CD14-positive monocyte (primary cell): ENCODE results near the gene TMEM140. TPM values are rescaled to one million over a fixed set of nuclear protein-coding genes. Genes with fewer than 3 reads are reported as not detected.

Experiments used
- DNase-seq, 3 donors: peaks; one replicate each; pipeline ENCODE4 v3.0.0-alpha.2; 2011 to 2022
- H2AFZ ChIP-seq: 2 replicates; pipeline ENCODE4 v1.6.0; 2012; ENCODE audit warnings: mild to moderate bottlenecking, low read depth, low read length, inconsistent platforms; ENCODE audit not compliant: insufficient read depth, poor library complexity, severe bottlenecking
- H3K27ac ChIP-seq, 2 donors: 1 replicate in 1 of 2; 2 replicates in 1 of 2; pipeline ENCODE4 v1.5.1; 2012 to 2013; ENCODE audit warnings: low read length in 2 of 2, control low read depth in 1 of 2, inconsistent platforms in 1 of 2, low read depth in 1 of 2, mild to moderate bottlenecking in 1 of 2
- H3K27me3 ChIP-seq, 2 donors: one replicate each; pipeline versions ENCODE4 v1.6.0 to v1.6.1; 2011 to 2013; ENCODE audit warnings: low read length in 2 of 2; ENCODE audit not compliant: control insufficient read depth in 2 of 2, insufficient read depth in 2 of 2
- H3K36me3 ChIP-seq, 2 donors: replicated peaks in 1 of 2; 1 replicate in 1 of 2; 2 replicates in 1 of 2; pipeline versions ENCODE4 v1.5.1 to v1.6.1; 2012 to 2013; ENCODE audit warnings: low read length in 2 of 2, control low read depth in 1 of 2, inconsistent platforms in 1 of 2, mild to moderate bottlenecking in 1 of 2; ENCODE audit not compliant: insufficient read depth in 2 of 2, control insufficient read depth in 1 of 2
- H3K4me1 ChIP-seq, 2 donors: 1 replicate in 1 of 2; 2 replicates in 1 of 2; pipeline versions ENCODE4 v1.5.1 to v1.6.1; 2012 to 2013; ENCODE audit warnings: low read length in 2 of 2, control low read depth in 1 of 2, inconsistent platforms in 1 of 2, mild to moderate bottlenecking in 1 of 2, moderate library complexity in 1 of 2; ENCODE audit not compliant: insufficient read depth in 2 of 2, control insufficient read depth in 1 of 2
- H3K4me2 ChIP-seq: replicated peaks from 2 replicates; pipeline ENCODE3; 2012; ENCODE audit warnings: low read length, moderate library complexity, mild to moderate bottlenecking; ENCODE audit not compliant: poor library complexity, severe bottlenecking; ENCODE audit errors: extremely low read depth
- H3K4me3 ChIP-seq, 3 experiments: fragments of 200-600 bp in 1 of 3; sonication (generic) in 1 of 3; replicated peaks in 1 of 3; 1 replicate in 2 of 3; 2 replicates in 1 of 3; pipeline ENCODE4 v1.5.1; 2011 to 2013; ENCODE audit warnings: low read length in 3 of 3, mild to moderate bottlenecking in 3 of 3, control low read depth in 2 of 3, low read depth in 2 of 3, inconsistent platforms in 1 of 3, moderate library complexity in 1 of 3
- H3K79me2 ChIP-seq: 2 replicates; pipeline ENCODE4 v1.6.0; 2012; ENCODE audit warnings: mild to moderate bottlenecking, control low read depth, inconsistent platforms, low read length, moderate library complexity; ENCODE audit not compliant: insufficient read depth
- H3K9ac ChIP-seq: 2 replicates; pipeline ENCODE4 v1.6.0; 2017; ENCODE audit warnings: low read length, mild to moderate bottlenecking; ENCODE audit not compliant: insufficient read depth, poor library complexity, severe bottlenecking
- H3K9me3 ChIP-seq, 2 donors: replicated peaks in 1 of 2; 1 replicate in 1 of 2; 2 replicates in 1 of 2; pipeline versions ENCODE4 v1.5.1 to v1.6.1; 2012 to 2013; ENCODE audit warnings: low read length in 2 of 2, control low read depth in 1 of 2; ENCODE audit not compliant: control insufficient read depth in 1 of 2, insufficient read depth in 1 of 2
- H4K20me1 ChIP-seq: 2 replicates; pipeline ENCODE4 v1.6.0; 2012; ENCODE audit warnings: mild to moderate bottlenecking, low read length, control low read depth, moderate library complexity; ENCODE audit not compliant: insufficient read depth
- H3K27ac Mint-ChIP-seq, 7 donors: one replicate each; pipeline ENCODE4 v1.8.0; 2020; ENCODE audit warnings: mild to moderate bottlenecking in 7 of 7, mixed read lengths in 7 of 7, moderate library complexity in 6 of 7, inconsistent platforms in 2 of 7
- H3K27me3 Mint-ChIP-seq, 3 donors: one replicate each; pipeline ENCODE4 v1.8.0; 2021 to 2022; ENCODE audit warnings: low read depth in 3 of 3, mild to moderate bottlenecking in 3 of 3, mixed read lengths in 3 of 3, moderate library complexity in 3 of 3, inconsistent platforms in 1 of 3
- H3K36me3 Mint-ChIP-seq, 2 donors: one replicate each; pipeline ENCODE4 v1.8.0; 2020; ENCODE audit warnings: mixed read lengths in 2 of 2, inconsistent platforms in 1 of 2, mild to moderate bottlenecking in 1 of 2
- H3K4me1 Mint-ChIP-seq: one replicate; pipeline ENCODE4 v1.8.0; 2020; ENCODE audit warnings: mild to moderate bottlenecking, mixed read lengths
- H3K4me3 Mint-ChIP-seq, 2 donors: one replicate each; pipeline ENCODE4 v1.8.0; 2020; ENCODE audit warnings: mild to moderate bottlenecking in 2 of 2, mixed read lengths in 2 of 2, moderate library complexity in 1 of 2
- H3K9me3 Mint-ChIP-seq, 7 donors: one replicate each; pipeline ENCODE4 v1.8.0; 2020 to 2022; ENCODE audit warnings: mixed read lengths in 7 of 7, mild to moderate bottlenecking in 6 of 7, moderate library complexity in 6 of 7, inconsistent platforms in 2 of 7
- whole genome bisulfite sequencing: methylation state at CpG from one replicate; pipeline ENCODE4 v1.1.5; 2013; ENCODE audit warnings: missing lambda C conversion rate; ENCODE audit not compliant: insufficient coverage; 5-methylcytosine and 5-hydroxymethylcytosine counted together
- intact Hi-C, 2 donors: fragments of 100-400 bp; cut with micrococcal nuclease; formaldehyde crosslinking; loops; one replicate each; pipeline versions ENCODE4 v1.15.0 to v1.15.1; 2023
- polyA plus RNA-seq, 3 donors: library from polyadenylated mRNA; depleted of rRNA in 1 of 3; unstranded in 2 of 3; stranded (reverse) in 1 of 3; fragments of 300-500 nt in 2 of 3; fragments of >200 nt in 1 of 3; fragmentation: Illumina TruSeq in 2 of 3; gene quantifications; 1 replicate in 2 of 3; 2 replicates in 1 of 3; pipeline ENCODE4 v1.2.3, GENCODE V29; 2012 to 2021
- TF ChIP-seq, protein P1 (sequence below): fragments of 200-600 bp; IDR thresholded peaks from one replicate; pipeline ENCODE4 v1.8.0; 2022; ENCODE audit warnings: antibody characterized with exemption, mild to moderate bottlenecking

TMEM140 gene
- polyA plus RNA-seq, 3 donors, result 2.9 to 14.7 (median 10.6) TPM

DNA sequence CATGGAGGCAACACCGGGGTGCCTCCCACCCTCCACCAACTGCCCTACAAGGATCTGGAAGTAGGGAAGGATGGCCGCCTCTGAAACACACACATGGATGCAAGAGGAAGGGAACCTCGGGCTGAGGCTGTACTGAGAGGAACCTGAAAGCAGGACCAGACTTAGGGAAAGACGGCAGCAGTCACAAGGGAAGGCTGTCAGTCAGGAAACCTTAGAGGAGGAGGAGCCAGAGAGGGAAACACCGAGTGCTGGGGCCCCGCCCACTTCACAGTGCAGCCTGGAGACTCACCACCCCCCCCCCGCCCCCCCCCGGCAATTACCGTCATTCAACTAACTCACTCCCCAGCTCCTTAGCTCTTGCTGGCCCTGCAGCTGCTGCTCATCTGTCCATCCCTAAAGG, 20.1 kb downstream of the TMEM140 start:
- Histone ChIP-seq H3K4me3 (peak overlapping the region in 1 of 3 experiments; percentile 88), H3K4me1 (peaks cover 51 to 74% of the 10 kb centered on the region in 2 donors), H3K9ac (peak overlapping the region; percentile 48), H4K20me1 (peaks cover 43% of the 10 kb centered on the region), H2AFZ (no peak overlapping the region), H3K27me3 (no peaks in the 10 kb centered on the region), H3K79me2 (peaks cover 60% of the 10 kb centered on the region), H3K36me3 (peaks cover 33 to 42% of the 10 kb centered on the region in 2 donors), H3K4me2 (peak overlapping the region; percentile 93), H3K9me3 (no peaks in the 10 kb centered on the region), H3K27ac (peak overlapping the region; percentile 61 to 96)
- Mint-ChIP-seq H3K9me3 (peaks cover 0 to 4% (median 0%) of the 10 kb centered on the region in 7 donors), H3K27ac (peak overlapping the region; percentile 84 to 98 (median 95)), H3K4me3 (peak overlapping the region; percentile 49 to 90), H3K4me1 (peaks cover 65% of the 10 kb centered on the region), H3K36me3 (peaks cover 52% of the 10 kb centered on the region in 2 donors), H3K27me3 (peaks cover 0 to 2% (median 1%) of the 10 kb centered on the region in 3 donors)
- TF ChIP-seq, protein P1, sequence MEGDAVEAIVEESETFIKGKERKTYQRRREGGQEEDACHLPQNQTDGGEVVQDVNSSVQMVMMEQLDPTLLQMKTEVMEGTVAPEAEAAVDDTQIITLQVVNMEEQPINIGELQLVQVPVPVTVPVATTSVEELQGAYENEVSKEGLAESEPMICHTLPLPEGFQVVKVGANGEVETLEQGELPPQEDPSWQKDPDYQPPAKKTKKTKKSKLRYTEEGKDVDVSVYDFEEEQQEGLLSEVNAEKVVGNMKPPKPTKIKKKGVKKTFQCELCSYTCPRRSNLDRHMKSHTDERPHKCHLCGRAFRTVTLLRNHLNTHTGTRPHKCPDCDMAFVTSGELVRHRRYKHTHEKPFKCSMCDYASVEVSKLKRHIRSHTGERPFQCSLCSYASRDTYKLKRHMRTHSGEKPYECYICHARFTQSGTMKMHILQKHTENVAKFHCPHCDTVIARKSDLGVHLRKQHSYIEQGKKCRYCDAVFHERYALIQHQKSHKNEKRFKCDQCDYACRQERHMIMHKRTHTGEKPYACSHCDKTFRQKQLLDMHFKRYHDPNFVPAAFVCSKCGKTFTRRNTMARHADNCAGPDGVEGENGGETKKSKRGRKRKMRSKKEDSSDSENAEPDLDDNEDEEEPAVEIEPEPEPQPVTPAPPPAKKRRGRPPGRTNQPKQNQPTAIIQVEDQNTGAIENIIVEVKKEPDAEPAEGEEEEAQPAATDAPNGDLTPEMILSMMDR, result no peak
- DNase-seq, result peak; percentile 70 to 79 (median 73)
- WGBS, result 0% methylated on average over 1 of the region's 9 CpGs
- intact Hi-C loops, result loop anchor here in 1 of 2 donors (2.0 to 10.0 kb wide), 3 partner anchors 17 to 181 kb away; partner anchors contain the start of gene AGBL3

DNA sequence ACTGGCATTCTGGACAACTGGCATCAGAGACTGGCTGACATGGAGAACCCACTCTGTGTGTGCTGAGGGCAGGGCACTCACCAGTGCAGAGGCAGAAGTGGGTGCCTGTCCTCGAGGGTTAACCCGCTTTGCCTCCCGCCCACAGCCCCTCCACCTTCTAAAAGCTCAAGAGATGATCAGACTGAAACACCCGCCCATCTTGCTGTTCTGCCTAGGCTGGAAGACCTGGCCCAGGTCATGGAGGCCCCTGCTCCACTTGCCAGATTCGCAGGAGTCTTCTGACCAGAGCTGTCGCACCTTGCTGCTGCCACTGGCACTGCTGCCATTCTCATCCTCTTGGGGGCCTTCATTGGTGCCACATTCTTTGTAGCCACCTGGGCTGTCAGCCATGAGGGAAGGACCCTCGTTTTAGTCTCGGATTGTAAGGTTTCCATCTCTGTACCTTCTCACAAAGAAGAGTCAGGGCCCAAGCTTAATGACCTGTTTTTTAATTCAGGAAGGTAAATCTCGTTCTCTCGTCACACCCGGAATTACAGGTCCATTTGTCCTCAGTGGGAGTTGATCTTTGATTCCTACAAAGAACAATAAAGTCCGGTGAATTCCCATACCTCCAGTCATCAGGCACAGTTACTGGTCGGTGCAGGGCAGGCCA, 20.7 kb downstream of the TMEM140 start:
- peak overlapping the region; percentile 93 for H3K4me2 ChIP-seq
- TF ChIP-seq, protein P1, result no peak
- Mint-ChIP-seq H3K9me3 (peaks cover 0 to under 1% (median 0%) of the 10 kb centered on the region in 7 donors), H3K4me3 (peak overlapping the region; percentile 85 to 90), H3K36me3 (peaks cover 51% of the 10 kb centered on the region in 2 donors), H3K27me3 (peaks cover 0 to 2% (median 1%) of the 10 kb centered on the region in 3 donors), H3K4me1 (peaks cover 65% of the 10 kb centered on the region), H3K27ac (peak overlapping the region; percentile 54 to 98 (median 95))
- no peaks in the 10 kb centered on the region for H3K9me3 ChIP-seq
- peak overlapping the region; percentile 95 to 96 for H3K27ac ChIP-seq
- intact Hi-C loops, result loop anchor here in 1 of 2 donors (2.0 to 10.0 kb wide), 3 partner anchors 18 to 181 kb away; partner anchors contain the start of gene AGBL3
- H3K79me2 ChIP-seq, result peaks cover 59% of the 10 kb centered on the region
- H2AFZ ChIP-seq, result no peak overlapping the region
- DNase-seq, result no peak
- H3K9ac ChIP-seq, result no peak overlapping the region
- H4K20me1 ChIP-seq, result peaks cover 43% of the 10 kb centered on the region
- H3K36me3 ChIP-seq, result peaks cover 33 to 38% of the 10 kb centered on the region in 2 donors
- H3K4me3 ChIP-seq, result peak overlapping the region in 1 of 3 experiments; percentile 88
- 94% methylated on average over 11 of the region's 13 CpGs for WGBS
- H3K4me1 ChIP-seq, result peaks cover 51 to 74% of the 10 kb centered on the region in 2 donors
- H3K27me3 ChIP-seq, result no peaks in the 10 kb centered on the region
